Activated naive CD8-positive, alpha-beta T cell treated with anti-CD3 and anti-CD28 coated beads for 36 hours (primary cell): ENCODE results near the gene MYO7A. TPM values are rescaled to one million over a fixed set of nuclear protein-coding genes. Genes with fewer than 3 reads are reported as not detected.
A peak's percentile ranks its signal among the peaks of the same experiment; 100 is the strongest.

Experiments
- DNase-seq: peaks from one replicate; pipeline ENCODE4 v3.0.0; 2021
- H3K27ac Mint-ChIP-seq: one replicate; pipeline ENCODE4 v1.8.0; 2022; ENCODE audit warnings: mild to moderate bottlenecking, moderate library complexity, mixed read lengths
- H3K27me3 Mint-ChIP-seq: one replicate; pipeline ENCODE4 v1.8.0; 2022; ENCODE audit warnings: mild to moderate bottlenecking, mixed read lengths
- H3K36me3 Mint-ChIP-seq: one replicate; pipeline ENCODE4 v1.8.0; 2021; ENCODE audit warnings: mild to moderate bottlenecking, mixed read lengths
- H3K4me1 Mint-ChIP-seq: one replicate; pipeline ENCODE4 v1.8.0; 2021; ENCODE audit warnings: mixed read lengths
- H3K4me3 Mint-ChIP-seq: one replicate; pipeline ENCODE4 v1.8.0; 2022; ENCODE audit warnings: mild to moderate bottlenecking, moderate library complexity, mixed read lengths
- H3K9me3 Mint-ChIP-seq: one replicate; pipeline ENCODE4 v1.8.0; 2022; ENCODE audit warnings: mixed read lengths
- total RNA-seq, 2 experiments: library from RNA; stranded (reverse); gene quantifications; one replicate each; pipeline ENCODE4 v1.2.3, GENCODE V29; 2021

MYO7A gene
- total RNA-seq, 2 experiments from 2014 or later, result 0.06 to 0.16 TPM

GRCh38 chr11:77181226-77181625 lies 53.2 kb downstream of the MYO7A start:
- H3K4me3 Mint-ChIP-seq, result no peak overlapping the region
- H3K36me3 Mint-ChIP-seq, result no peaks in the 10 kb centered on the region
- no peak for DNase-seq
- peaks cover 3% of the 10 kb centered on the region for H3K9me3 Mint-ChIP-seq
- no peaks in the 10 kb centered on the region for H3K4me1 Mint-ChIP-seq
- H3K27me3 Mint-ChIP-seq, result no peaks in the 10 kb centered on the region
- H3K27ac Mint-ChIP-seq, result no peak overlapping the region

DNA sequence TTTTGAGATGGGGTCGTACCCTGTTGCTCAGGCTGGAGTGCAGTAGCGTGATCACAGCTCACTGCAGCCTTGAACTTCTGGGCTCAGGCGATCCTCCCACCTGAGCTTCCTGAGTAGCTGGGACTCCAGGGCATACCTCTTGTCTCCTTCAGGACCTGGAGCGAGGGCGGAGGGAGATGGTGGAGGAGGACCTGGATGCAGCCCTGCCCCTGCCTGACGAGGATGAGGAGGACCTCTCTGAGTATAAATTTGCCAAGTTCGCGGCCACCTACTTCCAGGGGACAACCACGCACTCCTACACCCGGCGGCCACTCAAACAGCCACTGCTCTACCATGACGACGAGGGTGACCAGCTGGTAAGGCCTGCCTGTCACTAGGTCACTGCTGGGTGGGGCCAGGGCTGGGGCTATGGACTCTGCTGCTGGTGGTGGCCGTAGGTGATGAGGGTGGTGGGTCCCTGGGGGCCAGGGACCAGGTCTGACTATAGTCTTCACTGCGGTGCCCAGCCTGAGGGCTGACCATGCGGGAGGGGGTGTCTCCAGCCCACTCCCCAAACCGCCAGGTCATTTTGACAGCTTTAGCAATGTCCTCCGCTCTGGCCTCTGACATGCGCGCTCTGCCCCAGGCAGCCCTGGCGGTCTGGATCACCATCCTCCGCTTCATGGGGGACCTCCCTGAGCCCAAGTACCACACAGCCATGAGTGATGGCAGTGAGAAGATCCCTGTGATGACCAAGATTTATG lies 53.9 kb downstream of the MYO7A start:
- DNase-seq, result no peak
- no peak overlapping the region for H3K27ac Mint-ChIP-seq
- no peaks in the 10 kb centered on the region for H3K4me1 Mint-ChIP-seq
- H3K4me3 Mint-ChIP-seq, result no peak overlapping the region
- H3K9me3 Mint-ChIP-seq, result peaks cover 3% of the 10 kb centered on the region
- H3K27me3 Mint-ChIP-seq, result no peaks in the 10 kb centered on the region
- no peaks in the 10 kb centered on the region for H3K36me3 Mint-ChIP-seq

DNA sequence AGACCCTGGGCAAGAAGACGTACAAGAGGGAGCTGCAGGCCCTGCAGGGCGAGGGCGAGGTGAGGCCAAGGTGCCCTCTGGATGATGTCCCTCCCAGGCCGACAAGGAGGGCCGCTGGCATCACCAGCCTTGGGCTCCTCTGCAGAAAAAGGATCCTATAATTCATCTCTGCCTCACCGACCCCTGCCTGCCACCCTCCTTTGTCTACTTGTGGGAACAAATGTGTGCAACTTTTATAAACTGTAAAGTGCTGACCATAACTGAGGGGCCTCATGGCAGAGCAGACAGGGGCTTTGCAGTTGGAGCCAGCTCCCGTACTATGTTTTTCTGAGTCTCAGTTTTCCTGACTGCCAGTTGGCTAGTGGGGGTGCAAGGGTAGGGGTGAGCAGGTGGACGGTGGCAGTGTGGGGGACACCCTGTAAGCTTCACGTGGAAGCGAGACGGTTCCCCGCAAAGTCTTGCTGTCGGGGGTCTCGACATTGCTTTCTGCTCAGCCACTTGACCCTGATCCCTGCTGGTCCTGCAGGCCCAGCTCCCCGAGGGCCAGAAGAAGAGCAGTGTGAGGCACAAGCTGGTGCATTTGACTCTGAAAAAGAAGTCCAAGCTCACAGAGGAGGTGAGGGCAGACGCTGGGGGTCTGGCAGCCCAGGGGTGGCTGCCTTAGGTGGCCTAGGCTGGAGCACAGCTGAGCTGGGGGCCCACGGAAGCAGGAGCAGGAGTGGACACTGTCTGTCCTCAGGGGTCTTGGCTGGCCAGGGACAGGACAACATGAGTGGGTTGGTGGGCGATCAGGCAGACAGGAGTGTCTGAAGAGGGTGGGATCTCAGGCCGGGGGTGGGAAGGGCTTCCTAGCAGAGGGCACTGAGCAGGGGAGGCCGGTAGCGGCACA lies 54.7 kb downstream of the MYO7A start:
- Mint-ChIP-seq H3K36me3 (no peaks in the 10 kb centered on the region), H3K9me3 (peaks cover 3% of the 10 kb centered on the region), H3K27me3 (no peaks in the 10 kb centered on the region), H3K4me3 (no peak overlapping the region), H3K4me1 (no peaks in the 10 kb centered on the region), H3K27ac (no peak overlapping the region)
- no peak for DNase-seq

GRCh38 chr11:77183431-77183984 lies 55.5 kb downstream of the MYO7A start:
- H3K36me3 Mint-ChIP-seq, result no peaks in the 10 kb centered on the region

DNA sequence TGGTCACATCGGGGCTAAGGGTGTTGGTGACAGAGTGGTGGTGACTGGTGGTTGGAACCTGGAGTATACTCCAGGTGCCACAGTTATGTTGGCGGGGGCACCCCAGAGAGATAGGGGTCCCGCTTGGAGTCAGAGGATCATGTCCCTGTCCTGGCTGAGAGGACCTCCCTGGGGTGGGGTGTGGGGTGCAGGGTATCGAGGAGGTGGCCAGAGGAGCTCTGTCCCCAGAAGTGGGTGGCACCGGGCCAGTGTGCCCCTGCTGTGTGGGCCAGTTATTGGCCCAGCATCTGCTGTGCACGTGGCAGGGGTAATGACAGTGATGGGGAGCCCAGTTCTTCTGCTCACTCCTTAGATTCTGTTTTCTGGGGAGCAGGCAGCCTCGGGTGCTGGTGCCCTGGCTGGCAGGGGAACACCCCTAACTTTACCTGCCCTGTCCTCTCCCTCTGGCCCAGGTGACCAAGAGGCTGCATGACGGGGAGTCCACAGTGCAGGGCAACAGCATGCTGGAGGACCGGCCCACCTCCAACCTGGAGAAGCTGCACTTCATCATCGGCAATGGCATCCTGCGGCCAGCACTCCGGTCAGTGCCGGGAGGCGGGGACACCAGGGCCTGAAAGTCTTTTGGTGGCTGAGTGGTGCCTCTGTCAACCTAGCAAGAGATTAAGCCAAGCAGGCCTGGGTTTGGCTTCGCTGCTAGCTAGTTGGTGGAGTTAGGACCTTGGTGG lies 56.3 kb downstream of the MYO7A start:
- Mint-ChIP-seq H3K9me3 (no peaks in the 10 kb centered on the region), H3K4me3 (no peak overlapping the region)
- DNase-seq, result no peak

More at GRCh38 chr11:77183431-77183984, 55.5 kb downstream of the MYO7A start:
- H3K27me3 Mint-ChIP-seq, result no peaks in the 10 kb centered on the region
- no peaks in the 10 kb centered on the region for H3K4me1 Mint-ChIP-seq
- DNase-seq, result no peak
- no peak overlapping the region for H3K4me3 Mint-ChIP-seq
- peaks cover under 1% of the 10 kb centered on the region for H3K9me3 Mint-ChIP-seq
- no peak overlapping the region for H3K27ac Mint-ChIP-seq

DNA sequence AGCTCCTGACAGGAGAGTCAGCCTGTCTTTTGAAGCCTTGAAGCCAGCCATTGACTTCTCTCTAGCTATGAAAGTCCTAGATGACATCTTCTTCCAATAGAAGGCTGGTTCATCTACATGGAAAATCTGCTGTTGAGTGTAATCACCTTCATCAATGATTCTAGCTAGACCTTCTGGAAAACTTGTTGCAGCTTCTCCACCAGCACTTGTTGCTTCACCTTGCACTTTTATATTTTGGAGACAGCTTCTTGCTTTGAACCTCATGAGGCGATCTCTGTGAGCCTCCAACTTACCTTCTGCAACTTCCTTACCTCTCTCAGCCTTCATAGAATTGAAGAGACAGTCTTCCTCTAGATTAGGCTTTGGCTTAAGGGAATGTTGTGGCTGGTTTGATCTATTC lies 58.3 kb downstream of the MYO7A start:
- DNase-seq, result no peak
- Mint-ChIP-seq H3K9me3 (no peaks in the 10 kb centered on the region), H3K27ac (no peak overlapping the region), H3K4me3 (no peak overlapping the region), H3K4me1 (no peaks in the 10 kb centered on the region), H3K36me3 (no peaks in the 10 kb centered on the region), H3K27me3 (no peaks in the 10 kb centered on the region)

More for the DNA sequence above, 56.3 kb downstream of the MYO7A start:
- no peak overlapping the region for H3K27ac Mint-ChIP-seq
- no peaks in the 10 kb centered on the region for H3K4me1 Mint-ChIP-seq
- H3K27me3 Mint-ChIP-seq, result no peaks in the 10 kb centered on the region
- H3K36me3 Mint-ChIP-seq, result no peaks in the 10 kb centered on the region

- Mint-ChIP-seq H3K9me3 (no peaks in the 10 kb centered on the region), H3K27ac (no peak overlapping the region)
- no peak for DNase-seq
Measured at GRCh38 chr11:77187111-77187750, 59.2 kb downstream of the MYO7A start.

GRCh38 chr11:77187776-77188632 lies 60.0 kb downstream of the MYO7A start:
- Mint-ChIP-seq H3K9me3 (no peaks in the 10 kb centered on the region), H3K27me3 (no peaks in the 10 kb centered on the region), H3K4me1 (no peaks in the 10 kb centered on the region), H3K4me3 (no peak overlapping the region), H3K36me3 (no peaks in the 10 kb centered on the region), H3K27ac (no peak overlapping the region)
- DNase-seq, result peak; percentile 62

More at GRCh38 chr11:77187111-77187750, 59.2 kb downstream of the MYO7A start:
- Mint-ChIP-seq H3K4me1 (no peaks in the 10 kb centered on the region), H3K27me3 (no peaks in the 10 kb centered on the region), H3K4me3 (no peak overlapping the region), H3K36me3 (no peaks in the 10 kb centered on the region)

DNA sequence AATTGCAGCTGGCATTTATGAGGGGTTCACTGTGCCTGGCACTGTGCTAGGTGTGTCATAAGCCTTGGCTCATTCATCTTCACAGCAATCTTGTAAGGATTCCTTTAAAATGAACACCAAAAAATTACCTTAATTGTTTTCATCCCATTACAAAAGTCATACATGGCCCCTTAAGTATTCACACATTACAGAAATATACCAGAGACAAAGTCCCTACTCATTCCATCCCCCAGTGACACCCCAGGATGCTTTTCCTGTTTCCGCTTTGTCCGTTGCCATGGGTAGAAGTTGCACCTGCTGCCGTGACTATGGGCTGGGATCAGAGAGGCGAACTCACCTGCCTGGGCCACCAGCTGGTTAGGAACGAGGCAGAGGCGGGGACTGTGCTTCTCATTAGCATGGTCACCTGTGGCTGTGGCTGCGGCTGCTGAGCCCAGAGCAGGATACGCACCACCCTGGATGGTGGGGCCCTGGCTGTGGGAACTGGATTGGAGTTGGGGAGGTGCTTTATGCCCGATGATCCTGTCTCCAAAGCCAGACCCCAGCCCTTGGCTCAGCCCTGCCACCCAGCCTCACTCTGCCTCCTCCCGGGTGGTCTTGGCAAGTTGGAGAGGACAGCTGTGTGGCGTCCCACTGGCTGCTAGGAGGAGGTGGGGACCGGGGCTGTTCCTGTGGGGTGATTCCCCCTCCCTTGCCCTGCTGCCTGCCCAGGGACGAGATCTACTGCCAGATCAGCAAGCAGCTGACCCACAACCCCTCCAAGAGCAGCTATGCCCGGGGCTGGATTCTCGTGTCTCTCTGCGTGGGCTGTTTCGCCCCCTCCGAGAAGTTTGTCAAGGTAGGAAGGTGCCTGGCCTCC lies 60.8 kb downstream of the MYO7A start:
- no peak overlapping the region for H3K27ac Mint-ChIP-seq
- H3K36me3 Mint-ChIP-seq, result no peaks in the 10 kb centered on the region
- H3K9me3 Mint-ChIP-seq, result no peaks in the 10 kb centered on the region
- no peaks in the 10 kb centered on the region for H3K4me1 Mint-ChIP-seq
- no peaks in the 10 kb centered on the region for H3K27me3 Mint-ChIP-seq
- H3K4me3 Mint-ChIP-seq, result no peak overlapping the region
- no peak for DNase-seq

- DNase-seq, result no peak
- Mint-ChIP-seq H3K36me3 (no peaks in the 10 kb centered on the region), H3K4me3 (no peak overlapping the region), H3K27ac (no peak overlapping the region), H3K9me3 (no peaks in the 10 kb centered on the region), H3K27me3 (no peaks in the 10 kb centered on the region), H3K4me1 (no peaks in the 10 kb centered on the region)
Measured at GRCh38 chr11:77189588-77190210, 61.7 kb downstream of the MYO7A start.

DNA sequence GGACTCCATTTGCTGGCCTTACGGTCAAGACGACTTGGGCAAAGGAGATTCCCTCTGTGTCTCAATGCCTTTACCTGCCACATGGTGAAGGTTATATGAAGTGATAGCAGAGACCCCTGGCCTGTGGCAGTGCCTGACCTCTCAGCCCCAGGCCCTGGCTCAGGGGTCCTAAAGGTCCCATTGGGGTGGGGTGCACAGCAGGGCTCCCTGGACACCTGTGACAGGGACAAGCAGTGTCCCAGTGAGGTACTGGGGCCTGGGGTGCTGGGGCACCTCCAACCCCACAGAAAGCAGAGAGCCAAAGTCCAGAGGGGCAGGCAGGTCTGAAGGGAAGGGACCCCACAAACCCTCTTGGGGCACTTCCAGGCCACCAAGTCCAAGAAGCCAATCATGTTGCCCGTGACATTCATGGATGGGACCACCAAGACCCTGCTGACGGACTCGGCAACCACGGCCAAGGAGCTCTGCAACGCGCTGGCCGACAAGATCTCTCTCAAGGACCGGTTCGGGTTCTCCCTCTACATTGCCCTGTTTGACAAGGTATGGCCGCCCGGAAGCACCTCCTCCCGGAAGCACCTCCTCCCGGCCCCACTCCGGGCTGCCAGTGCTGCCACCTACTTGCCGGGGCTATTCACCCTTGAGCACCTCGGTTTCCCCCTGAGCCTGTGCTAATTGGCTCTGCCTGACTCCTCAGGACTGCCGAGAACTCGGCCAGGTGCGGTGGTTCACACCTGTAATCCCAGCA lies 62.5 kb downstream of the MYO7A start:
- no peak for DNase-seq
- H3K4me1 Mint-ChIP-seq, result no peaks in the 10 kb centered on the region
- no peaks in the 10 kb centered on the region for H3K36me3 Mint-ChIP-seq
- no peak overlapping the region for H3K4me3 Mint-ChIP-seq
- no peaks in the 10 kb centered on the region for H3K27me3 Mint-ChIP-seq
- H3K27ac Mint-ChIP-seq, result no peak overlapping the region
- no peaks in the 10 kb centered on the region for H3K9me3 Mint-ChIP-seq

DNA sequence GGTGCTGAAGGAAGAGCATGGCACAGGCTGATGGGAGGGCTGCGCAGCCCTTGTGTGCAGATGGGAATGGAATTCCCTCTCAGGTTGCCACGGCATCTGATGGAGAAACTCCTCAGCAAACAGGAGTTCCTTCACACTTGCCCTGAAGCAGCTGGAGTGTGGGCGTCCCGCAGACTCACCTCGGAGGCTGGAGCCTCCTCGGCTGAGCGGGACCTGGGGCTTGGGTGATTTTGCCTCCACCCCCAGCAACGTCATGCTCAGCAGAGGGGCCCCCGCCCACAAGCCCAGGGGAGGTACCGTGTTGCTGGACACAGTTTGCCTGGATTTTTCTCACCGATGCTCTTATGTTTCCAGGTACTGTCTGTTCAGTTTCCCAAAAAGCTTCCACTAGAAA lies 63.4 kb downstream of the MYO7A start:
- Mint-ChIP-seq H3K4me3 (no peak overlapping the region), H3K4me1 (no peaks in the 10 kb centered on the region), H3K27ac (no peak overlapping the region), H3K9me3 (no peaks in the 10 kb centered on the region), H3K27me3 (no peaks in the 10 kb centered on the region), H3K36me3 (no peaks in the 10 kb centered on the region)
- no peak for DNase-seq
